NCI-H1048 (cell line): ENCODE measurements around the gene BAIAP2L1.
"Not testable (repeated sequence)": the region's sequence is repeated elsewhere in the genome, so short reads cannot be mapped to it uniquely, and the experiment has no call there.

ENCODE experiments used
- DNase-seq: peaks from one replicate; lab custom pipeline; 2025; lab: John Stamatoyannopoulos, UW

Gene BAIAP2L1

GRCh38 chr7:98399462-98399861 lies 1.4 kb downstream of the BAIAP2L1 start:
- DNase-seq: no peak

GRCh38 chr7:98398567-98399372 lies 2.1 kb downstream of the BAIAP2L1 start:
- no peak for DNase-seq

- no peak for DNase-seq
Observed at GRCh38 chr7:98396768-98397167, 4.1 kb downstream of the BAIAP2L1 start.

- DNase-seq: no peak
Observed at GRCh38 chr7:98395951-98396350, 4.9 kb downstream of the BAIAP2L1 start.

GRCh38 chr7:98395481-98395880 lies 5.4 kb downstream of the BAIAP2L1 start:
- DNase-seq: no peak

DNA sequence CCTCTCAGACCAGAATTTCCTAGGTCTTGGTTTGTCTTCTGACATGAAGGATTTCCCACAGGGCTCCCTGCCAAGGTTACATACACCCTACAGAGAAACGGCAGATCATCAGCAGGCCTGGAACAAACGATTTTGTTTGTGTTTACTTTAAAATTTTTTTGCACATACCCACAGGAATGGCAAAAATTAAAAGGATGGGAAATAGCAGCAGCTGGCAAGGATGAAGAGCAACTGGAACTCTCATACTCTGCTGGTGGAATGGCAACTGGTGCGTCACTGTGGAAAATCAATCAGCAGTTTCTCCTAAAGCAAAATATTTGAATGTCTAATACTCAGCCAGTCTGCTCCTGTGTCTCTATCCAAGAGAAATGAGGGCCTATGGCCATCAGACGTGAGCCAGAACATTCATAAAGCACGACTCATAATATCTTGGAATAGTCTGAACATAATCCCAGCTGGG lies 6.5 kb downstream of the BAIAP2L1 start:
- no peak for DNase-seq

- no peak for DNase-seq
Observed at GRCh38 chr7:98387544-98388226, 13.2 kb downstream of the BAIAP2L1 start.

- no peak for DNase-seq
Observed at GRCh38 chr7:98387131-98387530, 13.8 kb downstream of the BAIAP2L1 start.

DNA sequence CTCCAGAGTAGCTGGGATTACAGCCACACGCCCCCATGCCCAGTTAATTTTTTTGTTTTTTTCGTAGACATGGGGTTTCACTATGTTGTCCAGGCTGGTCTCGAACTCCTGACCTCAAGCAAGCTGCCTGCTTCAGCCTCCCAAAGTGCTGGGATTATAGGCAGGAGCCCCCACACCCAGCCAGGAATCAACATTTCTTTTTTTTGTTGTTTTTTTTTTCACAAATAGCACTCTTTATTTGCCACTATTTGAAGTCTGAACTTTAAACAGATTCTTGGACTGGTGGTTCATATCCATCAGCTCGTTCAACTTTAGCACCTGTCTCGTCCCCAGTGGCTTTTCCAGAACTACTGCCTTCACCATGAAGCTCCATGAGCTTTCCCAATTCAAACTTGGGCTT lies 15.4 kb downstream of the BAIAP2L1 start:
- not testable (repeated sequence) for DNase-seq

GRCh38 chr7:98378210-98378819 lies 22.6 kb downstream of the BAIAP2L1 start:
- DNase-seq: no peak

- DNase-seq: no peak
Observed at GRCh38 chr7:98376711-98377110, 24.2 kb downstream of the BAIAP2L1 start.

DNA sequence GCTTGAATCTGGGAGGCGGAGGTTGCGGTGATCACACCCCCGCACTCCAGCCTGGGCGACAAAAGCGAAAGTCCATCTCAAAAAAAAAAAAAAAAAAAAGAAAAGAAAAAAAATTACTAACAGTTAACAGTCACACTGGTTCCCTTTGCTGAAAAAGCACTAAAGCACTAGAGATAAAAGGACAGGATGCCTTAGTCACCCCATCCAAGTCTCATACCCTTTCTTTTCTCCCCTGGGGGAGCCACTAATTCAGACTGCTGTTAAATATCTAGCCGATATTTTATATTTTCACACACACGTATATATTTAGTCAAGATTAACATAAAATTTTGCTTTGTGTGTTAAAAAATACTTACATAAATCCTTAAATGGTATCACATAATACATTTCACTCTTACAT lies 25.2 kb downstream of the BAIAP2L1 start:
- no peak for DNase-seq

DNA sequence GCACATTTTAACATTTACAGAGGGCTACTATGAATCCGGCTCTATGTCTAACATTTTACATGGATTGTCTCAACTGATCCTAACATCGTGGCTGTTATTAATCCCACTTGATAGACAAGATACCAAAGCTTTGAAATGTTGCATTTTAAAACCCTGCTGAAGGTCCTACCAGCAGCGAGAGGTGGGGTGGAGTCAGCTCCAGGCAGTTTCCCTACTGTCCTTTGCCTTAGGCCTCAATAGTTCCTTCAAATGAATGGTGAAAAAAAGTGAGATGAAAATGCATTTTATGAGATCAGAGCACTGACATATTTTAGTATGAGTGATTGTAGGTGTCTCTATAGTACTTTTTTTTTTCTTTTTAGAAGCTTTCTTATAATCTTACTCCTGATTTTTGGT lies 26.6 kb downstream of the BAIAP2L1 start:
- no peak for DNase-seq

- DNase-seq: no peak
Observed at GRCh38 chr7:98372993-98373392, 27.9 kb downstream of the BAIAP2L1 start.

- no peak for DNase-seq
Observed at GRCh38 chr7:98369726-98370125, 31.2 kb downstream of the BAIAP2L1 start.

DNA sequence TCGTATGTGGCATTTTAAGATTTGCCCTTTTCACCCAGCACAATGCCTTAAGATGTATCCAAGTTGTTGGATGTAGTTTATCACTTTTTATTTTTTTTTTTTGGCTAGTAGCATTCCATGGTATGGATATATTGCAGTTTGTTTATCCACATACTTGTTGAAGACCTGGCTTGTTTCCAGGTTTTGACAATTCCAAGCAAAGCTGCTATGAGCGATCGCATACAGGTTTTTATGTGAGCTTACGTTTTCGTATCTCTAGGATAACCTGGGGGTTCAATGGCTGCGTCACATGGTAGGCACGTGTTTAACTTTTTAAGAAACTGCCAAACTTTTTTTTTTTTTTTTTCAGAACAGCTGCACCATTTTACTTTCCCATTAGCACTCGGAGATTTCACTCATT lies 32.2 kb downstream of the BAIAP2L1 start:
- DNase-seq: no peak

GRCh38 chr7:98366562-98366938 lies 34.3 kb downstream of the BAIAP2L1 start:
- no peak for DNase-seq

- DNase-seq: no peak
Observed at GRCh38 chr7:98365863-98366561, 34.9 kb downstream of the BAIAP2L1 start.

- DNase-seq: no peak
Observed at GRCh38 chr7:98364220-98364619, 36.7 kb downstream of the BAIAP2L1 start.

DNA sequence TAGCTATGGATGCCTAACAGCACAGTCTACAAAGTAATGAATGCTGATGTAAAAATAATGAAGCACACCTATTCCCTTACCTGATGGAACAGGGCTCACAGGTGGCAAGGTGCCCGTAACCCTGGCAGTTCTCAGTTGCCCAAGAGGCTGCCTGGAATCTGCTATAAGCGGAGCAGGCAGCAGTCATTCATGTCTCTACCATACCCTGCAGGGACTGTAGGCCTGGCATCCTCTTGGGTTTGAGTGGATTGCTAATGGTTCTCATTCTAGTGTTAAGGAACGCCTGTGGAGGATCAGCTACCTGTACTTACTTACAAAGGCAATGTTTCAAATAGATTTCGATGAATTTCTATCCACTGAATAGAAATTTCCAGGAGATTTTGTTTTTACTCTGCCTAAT lies 38.4 kb downstream of the BAIAP2L1 start:
- DNase-seq: no peak

DNA sequence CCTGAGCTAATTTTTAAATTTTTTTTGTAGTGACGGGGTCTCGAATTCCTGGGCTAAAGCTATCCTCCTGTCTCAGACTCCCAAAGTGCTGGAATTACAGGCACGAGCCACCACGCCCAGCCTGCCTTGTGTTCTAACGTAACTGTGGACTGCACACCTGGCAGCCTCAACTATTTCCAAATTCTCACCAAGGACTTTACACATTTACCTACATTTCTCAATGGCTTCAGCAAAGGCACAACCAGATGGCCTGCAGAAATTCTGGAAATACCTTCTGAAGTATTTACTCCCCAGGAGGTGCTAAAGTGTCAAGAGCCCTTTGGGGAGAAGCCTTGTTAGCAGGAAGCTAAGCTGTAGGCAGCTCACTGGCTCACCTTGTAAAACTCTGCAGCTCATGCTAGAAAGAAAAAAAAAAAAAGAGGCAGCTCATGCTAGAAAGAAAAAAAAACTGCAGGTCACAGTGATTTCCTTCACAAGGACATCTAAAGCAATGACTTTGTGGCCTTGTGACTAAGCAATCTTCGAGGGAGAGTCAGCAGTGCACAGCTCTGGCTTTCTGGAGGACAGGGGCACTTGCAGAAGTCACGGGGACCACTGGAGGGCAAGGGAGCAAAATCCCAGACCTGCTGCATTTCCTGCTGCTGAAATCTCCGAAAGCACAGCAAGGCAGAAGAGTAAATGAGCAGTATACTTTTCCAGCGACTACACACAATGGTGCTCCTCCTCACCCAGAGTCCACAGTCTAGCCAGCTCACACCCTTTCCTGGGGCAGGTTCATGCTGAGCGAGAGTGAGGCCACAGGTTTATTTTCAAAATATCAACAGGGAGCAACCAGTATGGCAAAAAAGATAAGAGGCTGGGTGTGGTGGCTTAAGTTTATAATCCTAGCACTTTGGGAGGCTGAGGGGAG lies 40.4 kb downstream of the BAIAP2L1 start:
- DNase-seq: no peak
